Measurements from ENCODE around the gene UBE2L3.

The UBE2L3 gene

DNA sequence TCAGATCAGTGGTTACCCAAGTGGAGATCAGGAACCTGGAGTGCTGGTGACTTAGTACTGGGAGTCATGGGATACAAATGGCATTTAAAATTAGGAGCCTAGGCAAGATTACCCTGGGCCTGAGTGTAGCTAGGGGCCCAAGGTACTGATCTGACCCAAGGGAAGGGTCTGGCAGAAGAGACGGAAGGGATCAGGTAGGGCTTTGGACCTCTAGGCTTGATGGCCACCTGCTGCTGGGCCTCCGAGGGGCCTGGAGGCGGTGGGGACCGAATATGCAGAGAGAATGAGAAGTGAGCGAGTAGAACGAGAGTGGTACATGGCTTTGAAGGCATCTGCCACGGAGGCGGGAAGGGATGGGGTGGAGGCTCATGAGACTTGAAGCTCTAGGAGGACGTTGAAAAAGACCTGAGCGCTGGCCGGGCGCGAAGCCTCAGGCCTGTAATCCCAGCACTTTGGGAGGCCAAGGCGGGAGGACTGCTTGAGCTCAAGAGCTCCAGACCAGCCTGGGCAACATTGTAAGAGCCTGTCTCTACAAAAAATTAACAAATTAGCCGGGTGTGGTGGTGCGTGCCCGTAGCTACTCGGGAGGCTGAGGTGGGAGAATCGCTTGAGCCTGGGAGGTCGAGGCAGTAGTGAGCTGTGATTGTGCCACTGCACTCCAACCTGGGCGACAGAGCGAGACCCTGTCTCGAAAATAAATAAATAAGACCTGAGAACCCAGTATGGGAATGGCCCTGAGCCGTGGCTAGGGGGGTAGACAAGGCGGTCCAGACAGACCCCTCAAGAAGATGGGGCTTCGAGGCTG is 97.7 kb downstream of the UBE2L3 start:
- DNase-seq (ENCODE audit: low read depth) = no peak
- peak overlapping the region; percentile 88 for H3K4me3 ChIP-seq (ENCODE audit: low read length)
- TF ChIP-seq, protein P1, sequence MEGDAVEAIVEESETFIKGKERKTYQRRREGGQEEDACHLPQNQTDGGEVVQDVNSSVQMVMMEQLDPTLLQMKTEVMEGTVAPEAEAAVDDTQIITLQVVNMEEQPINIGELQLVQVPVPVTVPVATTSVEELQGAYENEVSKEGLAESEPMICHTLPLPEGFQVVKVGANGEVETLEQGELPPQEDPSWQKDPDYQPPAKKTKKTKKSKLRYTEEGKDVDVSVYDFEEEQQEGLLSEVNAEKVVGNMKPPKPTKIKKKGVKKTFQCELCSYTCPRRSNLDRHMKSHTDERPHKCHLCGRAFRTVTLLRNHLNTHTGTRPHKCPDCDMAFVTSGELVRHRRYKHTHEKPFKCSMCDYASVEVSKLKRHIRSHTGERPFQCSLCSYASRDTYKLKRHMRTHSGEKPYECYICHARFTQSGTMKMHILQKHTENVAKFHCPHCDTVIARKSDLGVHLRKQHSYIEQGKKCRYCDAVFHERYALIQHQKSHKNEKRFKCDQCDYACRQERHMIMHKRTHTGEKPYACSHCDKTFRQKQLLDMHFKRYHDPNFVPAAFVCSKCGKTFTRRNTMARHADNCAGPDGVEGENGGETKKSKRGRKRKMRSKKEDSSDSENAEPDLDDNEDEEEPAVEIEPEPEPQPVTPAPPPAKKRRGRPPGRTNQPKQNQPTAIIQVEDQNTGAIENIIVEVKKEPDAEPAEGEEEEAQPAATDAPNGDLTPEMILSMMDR (conservative IDR thresholded peaks at IDR 0.05; ENCODE audit: low read length) = no peak

DNA sequence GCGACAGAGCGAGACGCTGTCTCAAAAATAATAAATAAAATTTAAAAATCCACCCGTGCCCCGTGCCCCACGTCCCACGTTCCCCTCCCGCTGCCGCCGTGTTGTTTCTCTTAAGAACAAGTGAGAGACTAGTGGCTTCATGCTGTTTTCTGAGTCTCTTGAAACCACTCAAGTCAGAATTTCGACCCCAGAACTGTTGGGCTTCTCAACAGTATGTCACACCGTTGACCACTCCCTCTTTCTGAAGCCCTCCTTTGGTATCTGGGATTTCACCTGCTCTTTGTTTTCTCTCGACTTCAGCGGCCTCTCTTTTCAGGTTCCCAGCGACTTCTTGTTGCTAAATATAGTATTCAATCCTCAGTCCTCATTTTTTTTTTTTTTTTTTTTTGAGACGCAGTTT is 99.3 kb downstream of the UBE2L3 start:
- DNase-seq (ENCODE audit: low read depth) = no peak
- TF ChIP-seq, protein P1 (conservative IDR thresholded peaks at IDR 0.05; ENCODE audit: low read length) = no peak
- H3K4me3 ChIP-seq (ENCODE audit: low read length) = peak overlapping the region; percentile 88

DNA sequence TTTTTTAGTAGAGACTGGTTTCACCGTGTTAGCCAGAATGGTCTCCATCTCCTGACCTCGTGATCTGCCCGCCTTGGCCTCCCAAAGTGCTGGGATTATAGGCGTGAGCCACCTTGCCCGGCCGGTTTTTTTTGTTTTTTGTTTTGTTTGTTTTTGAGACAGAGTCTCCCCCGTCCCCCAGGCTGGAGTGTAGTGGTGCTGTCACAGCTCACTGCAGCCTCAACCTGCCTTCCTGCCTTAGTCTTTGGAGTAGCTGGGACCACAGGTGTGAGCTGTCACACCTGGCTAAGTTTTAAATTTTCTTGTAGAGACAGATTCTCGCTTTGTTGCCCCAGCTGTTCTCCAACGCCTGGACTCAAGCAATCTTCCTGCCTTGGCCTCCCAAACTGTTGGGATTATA is 101.5 kb downstream of the UBE2L3 start:
- H3K4me3 ChIP-seq (ENCODE audit: low read length) = no peak overlapping the region
- no peak for DNase-seq (ENCODE audit: low read depth)

DNA sequence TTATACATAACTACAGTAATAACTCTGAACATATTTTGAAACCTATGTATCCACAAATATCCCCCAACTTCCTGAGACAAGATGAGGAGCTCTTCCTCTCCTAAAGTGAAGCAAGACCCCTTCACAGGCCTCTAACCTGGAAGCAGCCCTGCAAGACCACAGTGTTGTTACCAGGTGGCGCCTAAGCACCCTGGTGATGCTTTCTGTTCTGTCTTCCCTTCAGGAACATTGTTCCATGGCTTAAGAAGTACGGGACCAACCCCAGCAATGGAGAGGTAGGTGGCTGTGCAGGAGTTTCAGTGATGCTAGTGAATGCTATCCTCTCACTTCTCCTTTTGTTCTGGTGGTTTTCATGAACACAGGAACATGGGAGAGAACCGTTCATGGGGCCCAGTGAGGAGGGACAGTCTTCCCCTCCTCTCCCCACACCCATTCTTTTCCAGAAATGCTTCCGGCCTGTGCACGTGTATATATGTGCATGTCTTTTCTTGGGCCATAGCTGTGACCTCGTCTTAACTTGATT is 104.7 kb downstream of the UBE2L3 start:
- no peak for DNase-seq (ENCODE audit: low read depth)
- H3K4me3 ChIP-seq (ENCODE audit: low read length) = no peak overlapping the region
- TF ChIP-seq, protein P1 (conservative IDR thresholded peaks at IDR 0.05; ENCODE audit: low read length) = no peak

More for the DNA sequence above, 101.5 kb downstream of the UBE2L3 start:
- TF ChIP-seq, protein P1 (conservative IDR thresholded peaks at IDR 0.05; ENCODE audit: low read length) = no peak

Data from AG10803 (cell line).